CD4-positive, CD25-positive, alpha-beta regulatory T cell (primary cell): Measurements from ENCODE around the gene CLEC10A. TPM values are rescaled to one million over a fixed set of nuclear protein-coding genes. Genes with fewer than 3 reads are reported as not detected.

Experiments used
- ATAC-seq, 2 donors: fragments of 150-1000 bp; cut with Tn5 transposase; one replicate each; pipeline ENCODE4 v1.10.0; 2021; ENCODE audit warnings: low read depth in 2 of 2, moderate number of reproducible peaks in 2 of 2, moderate library complexity in 1 of 2
- DNase-seq, 3 donors: peaks; one replicate each; pipeline versions ENCODE4 v3.0.0 to v3.0.0-alpha.2; 2012 to 2022; ENCODE audit warnings: mixed read lengths in 1 of 3
- H3K27ac ChIP-seq: one replicate; pipeline ENCODE4 v1.7.0; 2013; ENCODE audit warnings: mild to moderate bottlenecking, low read length; ENCODE audit not compliant: insufficient read depth, poor library complexity, severe bottlenecking
- H3K27me3 ChIP-seq: one replicate; pipeline ENCODE4 v1.7.0; 2013; ENCODE audit warnings: low read length; ENCODE audit not compliant: control insufficient read depth, insufficient read depth
- H3K36me3 ChIP-seq: one replicate; pipeline ENCODE4 v1.7.0; 2013; ENCODE audit warnings: mild to moderate bottlenecking, low read length, moderate library complexity; ENCODE audit not compliant: control insufficient read depth, insufficient read depth
- H3K4me1 ChIP-seq: 2 replicates; pipeline ENCODE4 v1.7.0; 2013; ENCODE audit warnings: mild to moderate bottlenecking, low read length; ENCODE audit not compliant: insufficient read depth, control insufficient read depth, poor library complexity, severe bottlenecking
- H3K4me3 ChIP-seq: one replicate; pipeline ENCODE4 v1.7.0; 2013; ENCODE audit warnings: low read depth, mild to moderate bottlenecking, low read length, moderate library complexity
- H3K9me3 ChIP-seq, 2 experiments: 1 replicate in 1 of 2; 2 replicates in 1 of 2; pipeline ENCODE4 v1.7.0; 2013; ENCODE audit warnings: low read length in 2 of 2, mild to moderate bottlenecking in 1 of 2, moderate library complexity in 1 of 2; ENCODE audit not compliant: control insufficient read depth in 2 of 2
- H3K27ac Mint-ChIP-seq, 3 donors: one replicate each; pipeline ENCODE4 v1.8.0; 2020 to 2022; ENCODE audit warnings: mild to moderate bottlenecking in 3 of 3, mixed read lengths in 3 of 3, moderate library complexity in 2 of 3
- H3K27me3 Mint-ChIP-seq: one replicate; pipeline ENCODE4 v1.8.0; 2022; ENCODE audit warnings: mild to moderate bottlenecking, mixed read lengths
- H3K36me3 Mint-ChIP-seq: one replicate; pipeline ENCODE4 v1.8.0; 2020; ENCODE audit warnings: mixed read lengths
- H3K4me1 Mint-ChIP-seq, 4 donors: one replicate each; pipeline ENCODE4 v1.8.0; 2020 to 2022; ENCODE audit warnings: mixed read lengths in 4 of 4, mild to moderate bottlenecking in 1 of 4
- H3K4me3 Mint-ChIP-seq, 4 donors: one replicate each; pipeline ENCODE4 v1.8.0; 2020 to 2022; ENCODE audit warnings: mild to moderate bottlenecking in 4 of 4, mixed read lengths in 4 of 4, moderate library complexity in 3 of 4
- H3K9me3 Mint-ChIP-seq, 7 donors: one replicate each; pipeline ENCODE4 v1.8.0; 2020 to 2022; ENCODE audit warnings: mixed read lengths in 7 of 7, mild to moderate bottlenecking in 3 of 7, moderate library complexity in 2 of 7
- polyA plus RNA-seq, 4 donors: library from polyadenylated mRNA; unstranded; fragments of 300-500 nt; fragmentation: Illumina TruSeq; gene quantifications; one replicate each; pipeline ENCODE4 v1.2.3, GENCODE V29; 2021
- total RNA-seq: library from RNA; stranded (reverse); gene quantifications from one replicate; pipeline ENCODE4 v1.2.3, GENCODE V29; 2022

The CLEC10A gene
- total and polyA plus RNA-seq, 5 donors from 2014 or later: not detected

DNA sequence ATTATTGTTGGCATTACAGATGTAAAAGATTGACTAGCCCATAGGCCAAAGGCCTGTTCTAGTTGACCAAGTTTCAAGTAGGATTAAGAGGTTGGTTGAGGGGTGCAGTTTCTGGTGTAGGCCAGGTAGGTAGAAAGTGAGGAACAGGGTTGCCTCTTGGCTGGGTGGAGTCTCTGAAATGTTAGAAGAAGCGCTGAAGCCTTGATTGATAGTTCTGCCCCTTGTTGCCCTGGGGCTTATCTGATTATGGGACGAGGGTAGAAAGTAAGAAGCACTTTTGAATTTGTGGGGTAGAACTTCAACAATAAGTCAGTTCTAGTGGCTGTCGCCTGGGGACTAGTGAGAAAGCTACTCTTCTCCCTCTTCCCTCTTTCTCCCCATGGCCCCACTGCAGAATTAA is 51.0 kb downstream of the CLEC10A start:
- peak overlapping the region; percentile 6 to 95 (median 89) for H3K27ac Mint-ChIP-seq

DNA sequence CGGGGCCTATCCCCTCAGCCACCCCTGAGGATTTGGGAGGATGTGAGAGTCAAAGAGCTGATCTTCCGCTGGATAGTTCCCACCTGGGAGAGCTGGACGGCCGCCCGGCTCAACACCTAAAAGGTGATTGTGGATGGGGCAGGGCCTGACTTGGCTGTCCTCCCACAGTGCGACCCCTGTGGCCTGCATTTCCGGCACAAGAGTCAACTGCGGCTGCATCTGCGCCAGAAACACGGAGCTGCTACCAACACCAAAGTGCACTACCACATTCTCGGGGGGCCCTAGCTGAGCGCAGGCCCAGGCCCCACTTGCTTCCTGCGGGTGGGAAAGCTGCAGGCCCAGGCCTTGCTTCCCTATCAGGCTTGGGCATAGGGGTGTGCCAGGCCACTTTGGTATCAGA is 52.7 kb downstream of the CLEC10A start:
- Histone ChIP-seq H3K27me3 (no peaks in the 10 kb centered on the region), H3K4me3 (no peak overlapping the region), H3K36me3 (no peaks in the 10 kb centered on the region), H3K27ac (no peak overlapping the region), H3K4me1 (peaks cover 35% of the 10 kb centered on the region), H3K9me3 (no peaks in the 10 kb centered on the region)
- Mint-ChIP-seq H3K9me3 (peaks cover 0 to 4% (median 0%) of the 10 kb centered on the region in 7 donors), H3K4me3 (no peak overlapping the region), H3K27ac (no peak overlapping the region), H3K27me3 (peaks cover 7% of the 10 kb centered on the region), H3K36me3 (no peaks in the 10 kb centered on the region), H3K4me1 (peaks cover 9 to 54% (median 32%) of the 10 kb centered on the region in 4 donors)
- no peak for DNase-seq
- no peak for ATAC-seq

More for the DNA sequence above, 51.0 kb downstream of the CLEC10A start:
- Histone ChIP-seq H3K27ac (peak overlapping the region; percentile 38), H3K27me3 (no peaks in the 10 kb centered on the region), H3K4me1 (peaks cover 32% of the 10 kb centered on the region), H3K36me3 (no peaks in the 10 kb centered on the region), H3K4me3 (no peak overlapping the region), H3K9me3 (no peaks in the 10 kb centered on the region)
- DNase-seq (no peak), ATAC-seq (no peak)
- Mint-ChIP-seq H3K4me1 (peaks cover 9 to 52% (median 30%) of the 10 kb centered on the region in 4 donors), H3K4me3 (peak overlapping the region in 2 of 4 donors; percentile 31 to 85), H3K27me3 (no peaks in the 10 kb centered on the region), H3K9me3 (peaks cover 0 to 4% (median 0%) of the 10 kb centered on the region in 7 donors), H3K36me3 (no peaks in the 10 kb centered on the region)

DNA sequence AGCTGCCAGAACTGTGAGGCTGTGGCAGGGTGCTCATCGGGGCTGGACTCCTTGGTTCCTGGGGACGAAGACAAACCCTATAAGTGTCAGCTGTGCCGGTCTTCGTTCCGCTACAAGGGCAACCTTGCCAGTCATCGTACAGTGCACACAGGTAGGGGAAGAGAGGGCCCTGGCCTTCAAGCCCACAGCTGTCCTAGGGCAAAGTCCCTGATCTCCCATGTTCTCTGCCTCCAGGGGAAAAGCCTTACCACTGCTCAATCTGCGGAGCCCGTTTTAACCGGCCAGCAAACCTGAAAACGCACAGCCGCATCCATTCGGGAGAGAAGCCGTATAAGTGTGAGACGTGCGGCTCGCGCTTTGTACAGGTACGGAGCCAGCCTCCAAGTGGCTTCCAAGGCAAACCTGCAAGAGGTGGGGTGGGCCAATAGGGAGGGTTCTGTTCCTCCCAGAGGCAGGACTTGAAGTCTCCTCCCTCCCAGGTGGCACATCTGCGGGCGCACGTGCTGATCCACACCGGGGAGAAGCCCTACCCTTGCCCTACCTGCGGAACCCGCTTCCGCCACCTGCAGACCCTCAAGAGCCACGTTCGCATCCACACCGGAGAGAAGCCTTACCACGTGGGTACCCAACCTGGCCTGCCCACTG is 53.5 kb downstream of the CLEC10A start:
- Mint-ChIP-seq H3K27me3 (peaks cover 7% of the 10 kb centered on the region), H3K27ac (no peak overlapping the region), H3K9me3 (peaks cover 0 to 4% (median 0%) of the 10 kb centered on the region in 7 donors), H3K4me3 (peak overlapping the region in 1 of 4 donors; percentile 64), H3K4me1 (peaks cover 9 to 55% (median 35%) of the 10 kb centered on the region in 4 donors), H3K36me3 (no peaks in the 10 kb centered on the region)
- DNase-seq (no peak), ATAC-seq (no peak)
- Histone ChIP-seq H3K27ac (no peak overlapping the region), H3K4me1 (peaks cover 35% of the 10 kb centered on the region), H3K36me3 (no peaks in the 10 kb centered on the region), H3K27me3 (no peaks in the 10 kb centered on the region), H3K4me3 (no peak overlapping the region), H3K9me3 (no peaks in the 10 kb centered on the region)

DNA sequence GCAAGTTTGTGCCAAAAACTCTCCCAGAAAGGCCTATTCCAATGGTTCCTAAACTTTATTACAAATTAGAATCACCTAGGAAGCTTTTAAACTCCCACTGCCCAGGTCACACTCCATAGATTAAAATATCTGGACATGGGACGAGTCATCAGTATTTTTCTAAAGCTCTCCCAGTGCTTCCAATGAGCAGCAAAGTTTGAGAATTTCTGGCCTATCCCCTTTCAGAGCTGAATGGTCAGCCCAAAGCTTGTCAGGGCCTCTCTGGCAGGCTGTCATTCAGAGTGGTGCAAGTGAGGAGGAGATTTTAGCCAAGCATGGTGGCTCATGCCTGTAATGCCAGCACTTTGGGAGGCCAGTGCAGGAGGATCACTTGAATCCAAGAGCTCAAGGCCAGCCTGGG is 54.8 kb downstream of the CLEC10A start:
- peaks cover 34% of the 10 kb centered on the region for H3K4me1 ChIP-seq
- no peak for DNase-seq
- Mint-ChIP-seq H3K4me3 (peak overlapping the region in 2 of 4 donors; percentile 23 to 63), H3K9me3 (peaks cover 0 to 4% (median 0%) of the 10 kb centered on the region in 7 donors), H3K4me1 (peaks cover 8 to 52% (median 33%) of the 10 kb centered on the region in 4 donors), H3K36me3 (no peaks in the 10 kb centered on the region), H3K27me3 (peaks cover 7% of the 10 kb centered on the region), H3K27ac (peak overlapping the region in 1 of 3 donors; percentile 93)
- H3K36me3 ChIP-seq: no peaks in the 10 kb centered on the region
- no peaks in the 10 kb centered on the region for H3K27me3 ChIP-seq
- H3K27ac ChIP-seq: no peak overlapping the region
- no peak for ATAC-seq
- H3K9me3 ChIP-seq: no peaks in the 10 kb centered on the region
- no peak overlapping the region for H3K4me3 ChIP-seq

Other genes starting within 250 kb of the CLEC10A start
- gene TEKT1, start 248.5 kb downstream of the CLEC10A start, total RNA-seq: not detected
- gene TEKT1, start 248.5 kb downstream of the CLEC10A start, polyA plus RNA-seq: not detected
- 2.7 TPM for gene ALOX12, start 84.2 kb downstream of the CLEC10A start, total RNA-seq
- gene ALOX12, start 84.2 kb downstream of the CLEC10A start, polyA plus RNA-seq: under 1 TPM; 0.18 to 0.88 (median 0.20) TPM
- gene RNASEK, start 67.6 kb downstream of the CLEC10A start, total RNA-seq: 128 TPM
- 100 to 1,000 TPM; 556 to 649 (median 611) TPM for gene RNASEK, start 67.6 kb downstream of the CLEC10A start, polyA plus RNA-seq
- 0.42 TPM for gene BCL6B, start 57.2 kb downstream of the CLEC10A start, total RNA-seq
- gene BCL6B, start 57.2 kb downstream of the CLEC10A start, polyA plus RNA-seq: not detected
- 3.8 TPM for gene SLC16A13, start 44.2 kb downstream of the CLEC10A start, total RNA-seq
- gene SLC16A13, start 44.2 kb downstream of the CLEC10A start, polyA plus RNA-seq: 1 to 10 TPM; 1.1 to 1.9 (median 1.5) TPM
- 0.39 TPM for gene SLC16A11, start 36.2 kb downstream of the CLEC10A start, total RNA-seq
- gene SLC16A11, start 36.2 kb downstream of the CLEC10A start, polyA plus RNA-seq: 1 to 10 TPM in 1 of 4 donors, under 1 TPM in 2, not detected in 1; 0.30 to 1.2 (median 0.67) TPM
- not detected for gene ASGR2, start 34.6 kb upstream of the CLEC10A start, total RNA-seq
- gene ASGR2, start 34.6 kb upstream of the CLEC10A start, polyA plus RNA-seq: not detected
- not detected for gene ASGR1, start 99.1 kb upstream of the CLEC10A start, total RNA-seq
- under 1 TPM in 1 of 4 donors, not detected in 3; 0.24 TPM for gene ASGR1, start 99.1 kb upstream of the CLEC10A start, polyA plus RNA-seq
- gene DLG4, start 139.6 kb upstream of the CLEC10A start, total RNA-seq: 2.9 TPM
- under 1 TPM; 0.22 to 0.73 (median 0.42) TPM for gene DLG4, start 139.6 kb upstream of the CLEC10A start, polyA plus RNA-seq
- 277 TPM for gene ACADVL, start 139.7 kb upstream of the CLEC10A start, total RNA-seq
- gene ACADVL, start 139.7 kb upstream of the CLEC10A start, polyA plus RNA-seq: 10 to 100 TPM; 73.6 to 92.3 (median 84.9) TPM
- 35.8 TPM for gene DVL2, start 154.3 kb upstream of the CLEC10A start, total RNA-seq
- 10 to 100 TPM; 10.5 to 19.4 (median 15.7) TPM for gene DVL2, start 154.3 kb upstream of the CLEC10A start, polyA plus RNA-seq
- gene PHF23, start 159.2 kb upstream of the CLEC10A start, total RNA-seq: 16.0 TPM
- 10 to 100 TPM; 17.0 to 24.8 (median 21.2) TPM for gene PHF23, start 159.2 kb upstream of the CLEC10A start, polyA plus RNA-seq
- gene GABARAP, start 162.2 kb upstream of the CLEC10A start, total RNA-seq: 227 TPM
- 1,000 to 10,000 TPM in 2 of 4 donors, 100 to 1,000 TPM in 2; 939 to 1,205 (median 986) TPM for gene GABARAP, start 162.2 kb upstream of the CLEC10A start, polyA plus RNA-seq
- gene CTDNEP1, start 171.5 kb upstream of the CLEC10A start, total RNA-seq: 114 TPM
- gene CTDNEP1, start 171.5 kb upstream of the CLEC10A start, polyA plus RNA-seq: 10 to 100 TPM; 33.0 to 40.7 (median 38.8) TPM
- gene ELP5, start 172.0 kb upstream of the CLEC10A start, total RNA-seq: 31.6 TPM
- 10 to 100 TPM; 54.5 to 74.0 (median 59.0) TPM for gene ELP5, start 172.0 kb upstream of the CLEC10A start, polyA plus RNA-seq
- not detected for gene CLDN7, start 182.2 kb upstream of the CLEC10A start, total RNA-seq
- 1 to 10 TPM in 2 of 4 donors, under 1 TPM in 2; 0.55 to 2.0 (median 1.3) TPM for gene CLDN7, start 182.2 kb upstream of the CLEC10A start, polyA plus RNA-seq
- not detected for gene SLC2A4, start 201.5 kb upstream of the CLEC10A start, total RNA-seq
- gene SLC2A4, start 201.5 kb upstream of the CLEC10A start, polyA plus RNA-seq: not detected
- gene YBX2, start 214.4 kb upstream of the CLEC10A start, total RNA-seq: not detected
- gene YBX2, start 214.4 kb upstream of the CLEC10A start, polyA plus RNA-seq: not detected
- gene EIF5A, start 227.4 kb upstream of the CLEC10A start, total RNA-seq: 485 TPM
- gene EIF5A, start 227.4 kb upstream of the CLEC10A start, polyA plus RNA-seq: 100 to 1,000 TPM; 210 to 631 (median 398) TPM
- 129 TPM for gene GPS2, start 235.1 kb upstream of the CLEC10A start, total RNA-seq
- 100 to 1,000 TPM in 2 of 4 donors, 10 to 100 TPM in 2; 79.3 to 107 (median 96.5) TPM for gene GPS2, start 235.1 kb upstream of the CLEC10A start, polyA plus RNA-seq
- gene NEURL4, start 249.1 kb upstream of the CLEC10A start, total RNA-seq: 39.5 TPM
- gene NEURL4, start 249.1 kb upstream of the CLEC10A start, polyA plus RNA-seq: 1 to 10 TPM in 2 of 4 donors, under 1 TPM in 2; 0.27 to 1.2 (median 0.83) TPM